ENCODE results near the gene NOTUM. TPM values are rescaled to one million over a fixed set of nuclear protein-coding genes. Genes with fewer than 3 reads are reported as not detected.

The NOTUM gene
- total RNA-seq, 4 donors from 2014 or later: 0.40 TPM; not detected in 3

GRCh38 chr17:81977211-81977808 is 16.3 kb upstream of the NOTUM start, which contains the start of gene ASPSCR1:
Gene ASPSCR1, plus strand, starts transcription at chr17:81977629. Its CDS starts 18 bp downstream, at chr17:81977647.
- DNase-seq: peak; percentile 88
- Histone ChIP-seq H3K9me3 (no peaks in the 10 kb centered on the region), H3K4me1 (peaks cover 19 to 23% of the 10 kb centered on the region in 2 donors)

GRCh38 chr17:81976332-81977210 is 15.6 kb upstream of the NOTUM start:
- Histone ChIP-seq H3K4me3 (replicated peaks in 1 of 3) (peak overlapping the region; percentile 79 to 95 (median 82)), H3K4me1 (peaks cover 17 to 18% of the 10 kb centered on the region in 2 donors), H3K36me3 (no peaks in the 10 kb centered on the region), H3K9me3 (no peaks in the 10 kb centered on the region), H3K27me3 (no peaks in the 10 kb centered on the region), H3K27ac (peak overlapping the region in 2 of 3 donors; percentile 90 to 91)
- TF ChIP-seq POLR2A (IDR thresholded peaks at IDR 0.05): no peak
- TF ChIP-seq CTCF (IDR thresholded peaks at IDR 0.05): peak in 1 of 6 experiments; percentile 1
- WGBS, 2 donors: 35 to 40% methylated on average over 17 to 18 of the region's 30 CpGs
- DNase-seq: peak; percentile 77 to 81
- intact Hi-C loops (cut with DNase I): no loop called here

More at GRCh38 chr17:81977211-81977808, 16.3 kb upstream of the NOTUM start, which contains the start of gene ASPSCR1:
- no peaks in the 10 kb centered on the region for H3K27me3 ChIP-seq
- 0 to 4% methylated on average over 11 of the region's 76 CpGs for WGBS, 2 donors
- peak within 1 kb of the TSS; percentile 77 to 91 (median 90) for H3K27ac ChIP-seq
- intact Hi-C loops (cut with DNase I): no loop called here
- H3K36me3 ChIP-seq: no peaks in the 10 kb centered on the region
- peak in 1 of 2 donors; percentile 76 for TF ChIP-seq POLR2A (IDR thresholded peaks at IDR 0.05)
- no peak for TF ChIP-seq CTCF (IDR thresholded peaks at IDR 0.05)
- H3K4me3 ChIP-seq (replicated peaks in 1 of 3): peak within 1 kb of the TSS; percentile 79 to 95 (median 82)

- no peak overlapping the region for H3K4me3 ChIP-seq (replicated peaks in 1 of 3)
- H3K27me3 ChIP-seq: no peaks in the 10 kb centered on the region
- no peaks in the 10 kb centered on the region for H3K36me3 ChIP-seq
- DNase-seq: no peak
- TF ChIP-seq CTCF (IDR thresholded peaks at IDR 0.05): no peak
- TF ChIP-seq POLR2A (IDR thresholded peaks at IDR 0.05): no peak
- intact Hi-C loops (cut with DNase I): no loop called here
- H3K27ac ChIP-seq: no peak overlapping the region
- H3K9me3 ChIP-seq: no peaks in the 10 kb centered on the region
- H3K4me1 ChIP-seq: peaks cover 9 to 10% of the 10 kb centered on the region in 2 donors
Measured at GRCh38 chr17:81973432-81973831, 12.4 kb upstream of the NOTUM start.

- 78 to 86% methylated on average over 8 to 11 of the region's 12 CpGs for WGBS, 2 donors
- no peak for TF ChIP-seq POLR2A (IDR thresholded peaks at IDR 0.05)
- TF ChIP-seq CTCF (IDR thresholded peaks at IDR 0.05): no peak
- intact Hi-C loops (cut with DNase I): no loop called here
Measured at GRCh38 chr17:81968850-81969812, 8.1 kb upstream of the NOTUM start.

More at GRCh38 chr17:81968850-81969812, 8.1 kb upstream of the NOTUM start:
- Histone ChIP-seq H3K4me1 (peaks cover 10 to 15% of the 10 kb centered on the region in 2 donors), H3K4me3 (replicated peaks in 1 of 3) (no peak overlapping the region), H3K36me3 (no peaks in the 10 kb centered on the region), H3K9me3 (no peaks in the 10 kb centered on the region), H3K27me3 (no peaks in the 10 kb centered on the region), H3K27ac (no peak overlapping the region)
- DNase-seq: no peak

All from thyroid gland (tissue), 4 donors.